Measurements from ENCODE around the gene UBE2E1.
A peak's percentile ranks its signal among the peaks of the same experiment; 100 is the strongest.

The UBE2E1 gene

GRCh38 chr3:23796518-23796917, 9.2 kb upstream of the UBE2E1 start:
- no peak for DNase-seq

- no peak for DNase-seq
Measured at GRCh38 chr3:23797491-23797890, 8.3 kb upstream of the UBE2E1 start.

- DNase-seq: no peak
Measured at GRCh38 chr3:23798456-23798855, 7.3 kb upstream of the UBE2E1 start.

- DNase-seq: no peak
Measured at GRCh38 chr3:23798876-23799275, 6.9 kb upstream of the UBE2E1 start.

GRCh38 chr3:23800731-23801130, 5.0 kb upstream of the UBE2E1 start:
- DNase-seq: no peak

GRCh38 chr3:23804441-23805209, 1.1 kb upstream of the UBE2E1 start:
- DNase-seq: no peak

- no peak for DNase-seq
Measured at GRCh38 chr3:23805210-23805632, 534 bp upstream of the UBE2E1 start.

GRCh38 chr3:23806534-23807423, 1.0 kb downstream of the UBE2E1 start:
- DNase-seq: no peak

GRCh38 chr3:23807424-23808015, 1.8 kb downstream of the UBE2E1 start:
- no peak for DNase-seq

- DNase-seq: no peak
Measured at GRCh38 chr3:23808525-23808924, 2.8 kb downstream of the UBE2E1 start.

GRCh38 chr3:23809294-23809693, 3.5 kb downstream of the UBE2E1 start:
- DNase-seq: no peak

- DNase-seq: no peak
Measured at GRCh38 chr3:23809840-23810342, 4.1 kb downstream of the UBE2E1 start.

GRCh38 chr3:23810343-23811184, 4.8 kb downstream of the UBE2E1 start:
- DNase-seq: peak in 1 of 2 donors; percentile 35

- no peak for DNase-seq
Measured at GRCh38 chr3:23811185-23811527, 5.4 kb downstream of the UBE2E1 start.

GRCh38 chr3:23811919-23812318, 6.2 kb downstream of the UBE2E1 start:
- no peak for DNase-seq

- no peak for DNase-seq
Measured at GRCh38 chr3:23815879-23816278, 10.1 kb downstream of the UBE2E1 start.

- no peak for DNase-seq
Measured at GRCh38 chr3:23816721-23817120, 11.0 kb downstream of the UBE2E1 start.

- no peak for DNase-seq
Measured at GRCh38 chr3:23817508-23818223, 11.9 kb downstream of the UBE2E1 start.

- no peak for DNase-seq
Measured at GRCh38 chr3:23819599-23820360, 14.0 kb downstream of the UBE2E1 start.

GRCh38 chr3:23820888-23821287, 15.1 kb downstream of the UBE2E1 start:
- no peak for DNase-seq

GRCh38 chr3:23821858-23822257, 16.1 kb downstream of the UBE2E1 start:
- DNase-seq: no peak

Data from stimulated activated CD4-positive, alpha-beta T cell treated with anti-CD3 and anti-CD28 coated beads, Interleukin-2, amount 100 ng/mL, for 48 hours (primary cell).